Fibroblast of mammary gland (primary cell): ENCODE results near the gene HIVEP2.

Source experiments
- DNase-seq: peaks from one replicate; pipeline ENCODE4 v3.0.0-alpha.2; 2010; ENCODE audit warnings: low read depth
- H3K4me3 ChIP-seq: 2 replicates; pipeline ENCODE4 v1.5.1; 2011; ENCODE audit warnings: low read depth, mild to moderate bottlenecking, low read length, moderate library complexity; ENCODE audit not compliant: control insufficient read depth
- TF ChIP-seq, protein P1 (sequence below): conservative IDR thresholded peaks from 2 replicates; pipeline ENCODE4 v1.5.1; 2011; ENCODE audit warnings: low read depth, low read length, inconsistent platforms; ENCODE audit not compliant: control insufficient read depth, insufficient read depth

The HIVEP2 gene

DNA sequence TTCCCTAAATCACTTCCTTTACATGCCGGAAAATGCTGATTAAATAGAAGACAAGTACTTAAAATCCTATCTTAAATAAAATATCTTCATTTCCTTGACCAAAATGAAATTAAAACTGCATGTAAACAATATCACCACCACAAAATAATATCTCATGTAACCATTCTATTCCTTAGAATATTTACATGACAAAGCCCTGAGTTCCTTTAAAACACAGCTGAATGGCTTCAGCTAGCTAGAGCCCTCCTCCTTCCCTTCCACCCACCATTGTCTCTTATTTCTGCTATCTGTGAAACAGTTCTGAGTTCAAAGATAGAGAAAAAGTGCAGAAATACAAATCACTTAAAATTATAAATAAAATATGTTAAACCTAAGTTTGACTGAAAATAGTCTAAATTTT, 103.1 kb downstream of the HIVEP2 start:
- no peak overlapping the region for H3K4me3 ChIP-seq
- DNase-seq: no peak
- TF ChIP-seq, protein P1, sequence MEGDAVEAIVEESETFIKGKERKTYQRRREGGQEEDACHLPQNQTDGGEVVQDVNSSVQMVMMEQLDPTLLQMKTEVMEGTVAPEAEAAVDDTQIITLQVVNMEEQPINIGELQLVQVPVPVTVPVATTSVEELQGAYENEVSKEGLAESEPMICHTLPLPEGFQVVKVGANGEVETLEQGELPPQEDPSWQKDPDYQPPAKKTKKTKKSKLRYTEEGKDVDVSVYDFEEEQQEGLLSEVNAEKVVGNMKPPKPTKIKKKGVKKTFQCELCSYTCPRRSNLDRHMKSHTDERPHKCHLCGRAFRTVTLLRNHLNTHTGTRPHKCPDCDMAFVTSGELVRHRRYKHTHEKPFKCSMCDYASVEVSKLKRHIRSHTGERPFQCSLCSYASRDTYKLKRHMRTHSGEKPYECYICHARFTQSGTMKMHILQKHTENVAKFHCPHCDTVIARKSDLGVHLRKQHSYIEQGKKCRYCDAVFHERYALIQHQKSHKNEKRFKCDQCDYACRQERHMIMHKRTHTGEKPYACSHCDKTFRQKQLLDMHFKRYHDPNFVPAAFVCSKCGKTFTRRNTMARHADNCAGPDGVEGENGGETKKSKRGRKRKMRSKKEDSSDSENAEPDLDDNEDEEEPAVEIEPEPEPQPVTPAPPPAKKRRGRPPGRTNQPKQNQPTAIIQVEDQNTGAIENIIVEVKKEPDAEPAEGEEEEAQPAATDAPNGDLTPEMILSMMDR: no peak

- no peak overlapping the region for H3K4me3 ChIP-seq
Observed at GRCh38 chr6:142839686-142840040, 105.3 kb downstream of the HIVEP2 start.

DNA sequence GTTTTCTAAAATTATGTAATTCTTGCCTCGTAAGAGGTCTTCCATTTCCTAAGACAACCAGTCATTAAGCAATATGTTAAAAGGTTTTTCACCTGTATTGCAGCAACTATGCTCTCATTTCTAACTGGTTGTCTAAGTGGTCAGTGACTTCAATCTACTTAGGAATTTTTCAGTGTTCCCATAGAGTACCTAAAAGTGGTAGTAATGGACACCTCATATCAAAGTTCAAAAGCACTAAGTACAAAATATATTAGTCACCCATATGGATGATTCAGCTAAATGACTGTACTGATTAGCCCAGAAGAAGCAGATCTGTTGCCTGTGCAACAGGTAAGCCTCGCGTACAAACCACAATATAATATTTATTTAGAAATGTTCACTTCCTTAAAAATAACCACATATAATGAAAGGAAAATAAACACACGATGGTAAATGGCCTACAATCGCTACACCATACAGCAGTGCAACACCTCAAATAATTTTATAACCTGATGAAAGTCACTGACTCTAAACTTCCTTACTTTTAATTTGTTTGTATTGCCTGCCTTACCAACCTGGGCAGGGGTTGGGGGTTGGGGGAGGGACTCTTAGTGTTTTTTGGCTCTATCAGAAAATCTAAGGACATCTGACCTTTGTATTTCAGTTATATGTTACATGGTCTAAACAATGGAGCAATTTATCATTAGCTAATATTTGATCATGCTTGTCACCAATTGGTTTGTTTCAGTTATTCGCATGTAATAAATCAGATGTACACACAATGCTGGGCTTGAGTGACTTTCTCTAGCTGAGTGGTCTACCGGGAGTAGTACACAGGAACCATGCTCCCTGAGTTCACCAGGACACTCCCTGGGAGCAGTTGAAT, 105.9 kb downstream of the HIVEP2 start:
- H3K4me3 ChIP-seq: no peak overlapping the region
- TF ChIP-seq, protein P1: no peak
- DNase-seq: peak; percentile 76

More at GRCh38 chr6:142839686-142840040, 105.3 kb downstream of the HIVEP2 start:
- TF ChIP-seq, protein P1: no peak
- DNase-seq: no peak

DNA sequence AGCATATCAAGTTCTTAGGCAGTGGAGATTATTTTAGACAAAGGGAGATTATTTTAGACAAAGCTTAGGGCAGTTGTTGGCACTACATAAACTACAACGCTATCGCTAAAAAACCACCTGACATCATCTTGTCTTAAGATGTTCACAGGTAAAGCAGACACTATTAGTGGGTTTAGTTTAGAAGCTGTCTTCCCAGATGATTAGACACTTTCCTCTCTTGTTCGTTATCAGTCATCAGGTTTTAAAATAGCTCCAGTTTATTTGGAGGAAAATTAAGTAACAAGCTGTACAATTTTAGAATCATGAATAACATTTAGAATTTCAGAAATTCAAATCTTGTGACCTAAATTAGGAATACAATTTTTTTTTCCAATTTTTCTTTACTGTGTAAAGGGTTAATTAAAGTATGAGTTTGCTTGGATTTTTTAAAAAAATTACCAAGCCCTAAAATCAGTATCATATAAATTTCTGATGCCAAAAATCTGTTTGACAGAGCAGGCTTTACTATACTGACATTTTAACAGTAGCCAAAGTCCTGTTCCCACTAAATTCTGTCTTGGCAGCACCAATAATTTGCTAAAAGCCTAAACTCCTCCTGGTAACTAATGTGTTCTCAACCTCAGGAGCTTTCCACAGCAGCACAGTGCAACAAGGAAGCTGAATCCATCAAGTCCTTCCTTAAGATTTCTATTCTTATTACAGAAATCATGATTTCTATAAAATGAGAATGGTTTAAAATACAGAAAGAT, 109.0 kb downstream of the HIVEP2 start:
- TF ChIP-seq, protein P1: no peak
- no peak for DNase-seq
- no peak overlapping the region for H3K4me3 ChIP-seq

DNA sequence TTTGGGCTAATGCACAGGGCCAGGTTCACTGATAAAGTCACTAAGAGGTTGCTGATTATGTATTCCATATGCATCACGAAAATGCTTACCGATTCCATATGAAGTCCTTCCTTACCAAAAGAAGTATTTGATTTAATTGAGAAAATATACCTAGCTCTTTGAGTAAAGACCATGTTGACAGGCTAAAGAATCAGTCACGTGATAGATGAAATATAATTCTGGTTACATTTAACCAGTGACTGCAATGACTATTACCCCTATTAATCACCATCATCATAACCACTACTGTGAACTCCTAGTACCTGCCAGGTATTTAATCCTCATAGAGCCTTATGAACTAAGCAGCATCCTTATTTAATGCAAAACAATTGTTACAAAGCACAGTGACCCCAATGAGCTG, 110.1 kb downstream of the HIVEP2 start:
- TF ChIP-seq, protein P1: no peak
- no peak for DNase-seq
- no peak overlapping the region for H3K4me3 ChIP-seq

DNA sequence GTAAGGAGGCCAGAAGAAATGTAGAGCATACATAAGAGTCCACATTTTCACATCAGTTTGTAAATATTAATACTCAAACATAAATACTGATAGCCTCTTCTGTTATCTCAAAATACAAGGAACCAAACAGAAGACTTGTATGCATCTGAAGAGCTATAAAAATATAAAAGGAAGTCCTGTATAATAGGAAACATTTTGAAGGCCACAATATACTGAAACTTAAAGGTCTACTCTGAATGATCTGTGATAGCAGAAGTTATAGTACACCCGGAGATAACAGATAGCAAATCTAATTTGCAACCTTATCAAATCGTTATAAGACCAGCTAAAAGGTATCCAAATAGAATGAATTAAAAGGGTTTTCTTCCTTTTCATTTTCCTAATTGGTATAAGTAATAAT, 111.2 kb downstream of the HIVEP2 start:
- no peak for DNase-seq
- TF ChIP-seq, protein P1: no peak
- H3K4me3 ChIP-seq: no peak overlapping the region
